ENCODE results near the gene TCF3. TPM values are rescaled to one million over a fixed set of nuclear protein-coding genes. Genes with fewer than 3 reads are reported as not detected.

TCF3 gene
- total RNA-seq, 1 donor: 55.0 TPM

DNA sequence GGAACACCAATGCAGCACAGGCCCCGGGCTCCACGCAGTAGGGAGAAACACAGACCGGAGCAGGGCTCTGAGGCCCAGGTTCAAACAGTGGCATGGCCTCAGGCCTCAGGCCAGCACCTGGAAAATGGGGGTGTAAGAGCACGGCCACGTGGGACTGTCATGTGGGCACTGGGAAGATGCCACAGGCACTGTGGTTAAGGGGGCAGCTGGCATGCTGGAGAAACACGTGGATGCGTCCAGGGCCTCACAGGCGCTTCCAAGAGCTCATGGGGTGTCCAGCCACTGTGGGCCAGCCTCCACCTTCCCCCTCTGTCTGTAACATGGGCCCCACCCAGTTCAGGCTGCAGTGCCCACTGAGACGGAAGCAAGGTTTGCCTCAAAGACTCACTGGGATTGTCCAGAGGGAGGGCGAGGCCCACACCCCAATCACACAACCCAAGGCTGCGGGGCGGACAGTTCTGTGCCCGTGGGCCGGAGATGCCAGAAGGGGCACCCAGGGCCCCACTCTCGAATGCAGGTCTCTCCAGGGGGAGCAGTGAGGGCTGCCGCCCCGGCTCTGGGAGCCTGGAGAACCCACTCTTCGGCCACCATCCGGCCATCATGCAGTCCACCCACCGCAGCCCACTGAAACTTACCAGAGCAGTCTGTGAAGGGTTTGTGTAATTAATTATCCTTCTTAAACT, 53.5 kb downstream of the TCF3 start:
- no peak overlapping the region for H3K4me3 ChIP-seq (ENCODE audit: insufficient read depth, low read length)
- DNase-seq (ENCODE audit: insufficient read length, low spot score, missing footprints): no peak
- peaks cover 57% of the 10 kb centered on the region for H3K79me2 ChIP-seq (ENCODE audit: insufficient read depth, low read length)
- TF ChIP-seq, protein P1, sequence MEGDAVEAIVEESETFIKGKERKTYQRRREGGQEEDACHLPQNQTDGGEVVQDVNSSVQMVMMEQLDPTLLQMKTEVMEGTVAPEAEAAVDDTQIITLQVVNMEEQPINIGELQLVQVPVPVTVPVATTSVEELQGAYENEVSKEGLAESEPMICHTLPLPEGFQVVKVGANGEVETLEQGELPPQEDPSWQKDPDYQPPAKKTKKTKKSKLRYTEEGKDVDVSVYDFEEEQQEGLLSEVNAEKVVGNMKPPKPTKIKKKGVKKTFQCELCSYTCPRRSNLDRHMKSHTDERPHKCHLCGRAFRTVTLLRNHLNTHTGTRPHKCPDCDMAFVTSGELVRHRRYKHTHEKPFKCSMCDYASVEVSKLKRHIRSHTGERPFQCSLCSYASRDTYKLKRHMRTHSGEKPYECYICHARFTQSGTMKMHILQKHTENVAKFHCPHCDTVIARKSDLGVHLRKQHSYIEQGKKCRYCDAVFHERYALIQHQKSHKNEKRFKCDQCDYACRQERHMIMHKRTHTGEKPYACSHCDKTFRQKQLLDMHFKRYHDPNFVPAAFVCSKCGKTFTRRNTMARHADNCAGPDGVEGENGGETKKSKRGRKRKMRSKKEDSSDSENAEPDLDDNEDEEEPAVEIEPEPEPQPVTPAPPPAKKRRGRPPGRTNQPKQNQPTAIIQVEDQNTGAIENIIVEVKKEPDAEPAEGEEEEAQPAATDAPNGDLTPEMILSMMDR (IDR thresholded peaks at IDR 0.05; ENCODE audit: extremely low read depth, low read depth, low read length): no peak
- no peaks in the 10 kb centered on the region for H3K27me3 ChIP-seq (ENCODE audit: insufficient read depth, low read length)
- H3K27ac ChIP-seq (ENCODE audit: low read depth, low read length): no peak overlapping the region
- no peak overlapping the region for H3K4me2 ChIP-seq (ENCODE audit: insufficient read depth, low read length)
- peaks cover 35% of the 10 kb centered on the region for H3K36me3 ChIP-seq (ENCODE audit: insufficient read depth, low read length)
- no peaks in the 10 kb centered on the region for H3K9me3 ChIP-seq (ENCODE audit: low read depth, low read length)
- H4K20me1 ChIP-seq (ENCODE audit: insufficient read depth, low read length): peaks cover 35% of the 10 kb centered on the region
- no peak overlapping the region for H2AFZ ChIP-seq (ENCODE audit: low read length)
- H3K4me1 ChIP-seq (ENCODE audit: insufficient read depth, low read length): no peaks in the 10 kb centered on the region

DNA sequence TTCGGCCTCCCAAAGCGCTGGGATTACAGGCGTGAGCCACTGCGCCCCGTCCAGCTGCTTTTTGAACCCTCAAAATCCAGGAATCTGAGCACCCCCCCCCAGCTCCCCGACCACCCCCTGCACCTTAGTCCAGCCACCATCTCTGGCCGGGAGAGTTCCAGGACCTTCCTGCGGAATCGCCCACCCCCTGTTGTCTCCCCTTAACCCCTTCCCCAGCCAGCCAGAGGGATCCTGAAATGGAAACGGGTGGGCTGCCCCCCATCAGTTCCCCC, 59.0 kb downstream of the TCF3 start:
- TF ChIP-seq, protein P1 (IDR thresholded peaks at IDR 0.05; ENCODE audit: extremely low read depth, low read depth, low read length): no peak
- Histone ChIP-seq H4K20me1 (ENCODE audit: insufficient read depth, low read length) (peaks cover 26% of the 10 kb centered on the region), H3K36me3 (ENCODE audit: insufficient read depth, low read length) (peaks cover 26% of the 10 kb centered on the region), H3K27ac (ENCODE audit: low read depth, low read length) (no peak overlapping the region), H3K79me2 (ENCODE audit: insufficient read depth, low read length) (peaks cover 42% of the 10 kb centered on the region), H3K4me2 (ENCODE audit: insufficient read depth, low read length) (peak overlapping the region; percentile 97), H3K9me3 (ENCODE audit: low read depth, low read length) (no peaks in the 10 kb centered on the region), H3K4me3 (ENCODE audit: insufficient read depth, low read length) (peak overlapping the region; percentile 85), H3K4me1 (ENCODE audit: insufficient read depth, low read length) (peaks cover 21% of the 10 kb centered on the region), H2AFZ (ENCODE audit: low read length) (peak overlapping the region; percentile 87), H3K27me3 (ENCODE audit: insufficient read depth, low read length) (no peaks in the 10 kb centered on the region)
- no peak for DNase-seq (ENCODE audit: insufficient read length, low spot score, missing footprints)

DNA sequence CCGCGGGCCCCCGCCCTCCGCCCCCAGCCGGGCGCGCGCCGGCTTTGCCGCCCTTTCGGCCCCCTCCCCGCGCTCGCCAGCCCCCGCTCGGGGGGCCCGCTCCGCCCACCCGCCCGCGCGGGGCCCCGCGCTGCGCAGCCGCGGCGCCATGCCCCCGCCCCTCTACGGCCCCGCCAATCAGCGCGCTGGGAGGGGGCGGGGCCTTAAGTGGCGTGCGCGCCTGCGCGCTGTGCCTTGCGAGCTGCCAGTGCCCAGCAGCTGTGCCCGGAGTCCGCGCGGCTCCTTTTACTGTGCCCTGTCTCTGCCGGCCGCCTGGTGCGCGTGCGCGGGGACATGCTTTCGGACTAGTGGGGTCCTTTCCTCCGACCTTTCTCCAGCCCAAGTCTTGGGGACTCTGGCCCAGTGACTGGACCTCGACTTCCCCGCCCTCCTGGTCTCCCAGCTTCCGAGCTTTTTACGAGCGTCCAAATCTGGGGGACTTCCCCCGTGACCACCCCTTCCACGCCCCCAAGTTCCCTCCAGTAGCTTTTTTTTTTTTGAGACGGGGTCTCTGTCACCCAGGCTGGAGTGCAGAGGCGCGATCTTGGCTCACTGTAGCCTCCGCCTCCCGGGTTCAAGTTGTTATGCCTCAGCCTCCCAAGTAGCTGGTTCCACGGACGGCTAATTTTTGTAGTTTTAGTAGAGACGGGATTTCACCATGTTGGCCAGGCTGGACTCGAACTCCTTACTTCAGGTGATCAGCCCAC, 59.5 kb downstream of the TCF3 start, which contains the start of gene MBD3:
Gene MBD3, minus strand, starts transcription at position 111 of the 746 bp plus-strand sequence. CDS start 234 bp downstream, outside the sequence.
- Histone ChIP-seq H3K9me3 (ENCODE audit: low read depth, low read length) (no peaks in the 10 kb centered on the region), H3K27ac (ENCODE audit: low read depth, low read length) (peak within 1 kb of the TSS; percentile 75), H3K4me1 (ENCODE audit: insufficient read depth, low read length) (peaks cover 21% of the 10 kb centered on the region), H3K27me3 (ENCODE audit: insufficient read depth, low read length) (no peaks in the 10 kb centered on the region), H3K36me3 (ENCODE audit: insufficient read depth, low read length) (peaks cover 23% of the 10 kb centered on the region), H3K4me3 (ENCODE audit: insufficient read depth, low read length) (peak within 1 kb of the TSS; percentile 92), H3K4me2 (ENCODE audit: insufficient read depth, low read length) (peak within 1 kb of the TSS; percentile 97), H2AFZ (ENCODE audit: low read length) (peak within 1 kb of the TSS; percentile 87), H3K79me2 (ENCODE audit: insufficient read depth, low read length) (peaks cover 46% of the 10 kb centered on the region), H4K20me1 (ENCODE audit: insufficient read depth, low read length) (peaks cover 26% of the 10 kb centered on the region)
- peak; percentile 100 for DNase-seq (ENCODE audit: insufficient read length, low spot score, missing footprints)
- TF ChIP-seq, protein P1 (IDR thresholded peaks at IDR 0.05; ENCODE audit: extremely low read depth, low read depth, low read length): no peak

Data from osteoblast (primary cell).